GM21526 (cell line): ENCODE results near the gene PTOV1.

ENCODE experiments used
- ATAC-seq: cut with Tn5 transposase; IDR thresholded peaks from one replicate; pipeline ENCODE4 v1.9.1; 2021; ENCODE audit warnings: moderate library complexity; ENCODE audit not compliant: unreplicated experiment, low FRiP score

PTOV1 gene

GRCh38 chr19:49908480-49909420 lies 57.8 kb downstream of the PTOV1 start:
- no peak for ATAC-seq

GRCh38 chr19:49910179-49910578 lies 59.2 kb downstream of the PTOV1 start:
- ATAC-seq: no peak
